MM.1S (cell line): ENCODE measurements around the gene ZNF653.

Experiments
- CTCF ChIP-seq: fragments of 300-600 bp; sonication (generic); IDR thresholded peaks from 2 replicates; pipeline ENCODE4 v1.5.1; 2016; ENCODE audit warnings: antibody characterized with exemption, low read length, mixed read lengths
- EZH2phosphoT487 ChIP-seq: fragments of 300-600 bp; sonication (generic); IDR thresholded peaks from 2 replicates; pipeline ENCODE4 v1.6.1; 2018; ENCODE audit warnings: antibody characterized with exemption, low read length

GRCh38 chr19:11450570-11451326 lies 54.9 kb downstream of the ZNF653 start:
- TF ChIP-seq CTCF (no peak), EZH2phosphoT487 (no peak)
